ENCODE measurements around the gene SAAL1.

GRCh38 chr11:18063125-18063524 lies 42.8 kb downstream of the SAAL1 start:
- TF ChIP-seq CTCF (IDR thresholded peaks at IDR 0.05) (no peak), EZH2 (IDR thresholded peaks at IDR 0.05) (no peak), EZH2phosphoT487 (IDR thresholded peaks at IDR 0.05) (no peak)

All from neural progenitor cell (in vitro differentiated cells).